NCI-H2029 treated with DMSO at 0.1 percent for 48 hours (cell line): Measurements from ENCODE around the gene C4orf51.
"Not testable (repeated sequence)": the region's sequence is repeated elsewhere in the genome, so short reads cannot be mapped to it uniquely, and the experiment has no call there.

Experiments used
- DNase-seq: peaks from one replicate; lab custom pipeline; 2025; lab: John Stamatoyannopoulos, UW

C4orf51 gene

DNA sequence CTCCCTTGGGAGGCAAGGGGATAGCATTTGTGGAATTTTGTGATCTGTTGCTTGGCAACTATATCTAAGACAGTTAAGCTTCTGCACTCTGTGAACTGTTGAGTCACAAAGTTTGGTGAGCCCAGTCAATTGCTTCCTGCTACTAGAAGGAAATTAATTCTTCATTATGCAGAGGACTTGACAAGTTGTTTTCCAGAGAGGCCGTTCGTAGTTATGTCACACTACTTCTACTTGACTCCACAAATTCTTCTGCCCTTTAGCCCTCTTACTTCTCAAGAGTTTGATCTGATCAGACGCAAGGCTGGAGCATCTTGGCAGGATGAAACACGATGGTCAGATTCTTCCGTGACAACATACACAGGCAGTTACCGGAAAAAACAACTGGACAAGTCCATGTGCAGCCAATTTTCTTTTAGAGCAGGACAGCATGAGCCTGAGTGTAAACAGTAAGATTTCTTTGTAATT, at the start of gene C4orf51:
TSS of gene C4orf51 (plus strand) at position 156 of the 465 bp plus-strand sequence. CDS start at position 214, 58 bp downstream.
- peak; percentile 13 for DNase-seq

DNA sequence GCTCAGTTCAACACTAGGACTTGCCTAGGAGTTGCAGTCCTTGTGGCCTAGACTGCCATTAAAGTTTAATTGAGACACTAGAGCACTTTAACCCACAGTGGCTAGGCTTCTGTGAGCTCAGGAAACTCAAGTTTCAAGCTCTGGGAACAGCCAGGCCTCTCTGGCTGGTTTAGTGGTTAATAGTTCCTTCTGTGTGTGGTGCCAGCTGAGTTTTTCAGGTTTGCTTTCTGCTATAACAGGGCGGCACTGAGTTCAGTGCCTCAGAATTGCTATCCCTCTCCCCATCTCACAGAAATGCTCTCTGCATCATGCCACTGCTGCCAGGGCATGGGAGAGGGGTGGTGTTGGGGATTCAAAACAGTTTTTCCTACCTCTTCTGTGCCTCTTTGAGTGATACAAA, 44.8 kb upstream of the C4orf51 start:
- DNase-seq, result no peak

DNA sequence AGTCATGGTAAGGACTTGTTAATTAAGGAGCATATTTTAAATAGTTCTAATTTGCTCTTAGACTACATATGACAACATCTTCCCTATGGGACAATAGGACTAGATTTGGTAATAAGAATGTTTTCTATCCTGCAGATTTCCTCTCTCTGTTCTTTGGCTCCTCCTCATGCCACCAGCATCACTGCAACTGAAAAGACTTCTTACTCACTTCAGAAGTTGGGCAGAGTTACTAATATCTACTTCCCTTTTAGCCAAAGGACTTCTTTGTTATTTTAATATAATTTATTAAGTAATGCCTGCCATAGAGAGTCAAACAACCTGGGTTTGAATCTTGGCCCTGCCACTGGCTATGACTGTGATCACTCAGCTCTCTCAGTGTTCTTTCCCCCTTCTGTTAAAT, 44.3 kb upstream of the C4orf51 start:
- no peak for DNase-seq

DNA sequence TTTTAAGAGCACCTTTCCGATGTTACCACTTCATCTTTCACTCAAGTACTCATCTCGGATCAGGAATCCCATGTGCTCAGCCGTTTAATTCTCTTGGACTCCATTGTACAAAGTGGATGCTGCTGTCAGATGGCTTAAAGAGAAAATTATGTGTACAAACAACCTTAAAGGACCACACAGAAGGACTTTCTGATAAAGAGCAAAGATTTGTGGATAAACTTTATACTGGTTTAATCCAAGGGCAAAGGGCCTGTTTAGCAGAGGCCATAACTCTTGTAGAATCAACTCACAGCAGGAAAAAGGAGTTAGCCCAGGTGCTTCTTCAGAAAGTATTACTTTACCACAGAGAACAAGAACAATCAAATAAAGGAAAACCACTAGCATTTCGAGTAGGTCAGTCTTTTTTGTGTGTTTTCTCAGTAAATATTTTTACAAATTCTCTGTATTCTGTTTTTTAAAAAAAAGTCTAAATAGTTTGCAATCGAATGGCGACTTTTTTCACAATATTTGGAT, 40.7 kb upstream of the C4orf51 start:
- DNase-seq, result no peak

DNA sequence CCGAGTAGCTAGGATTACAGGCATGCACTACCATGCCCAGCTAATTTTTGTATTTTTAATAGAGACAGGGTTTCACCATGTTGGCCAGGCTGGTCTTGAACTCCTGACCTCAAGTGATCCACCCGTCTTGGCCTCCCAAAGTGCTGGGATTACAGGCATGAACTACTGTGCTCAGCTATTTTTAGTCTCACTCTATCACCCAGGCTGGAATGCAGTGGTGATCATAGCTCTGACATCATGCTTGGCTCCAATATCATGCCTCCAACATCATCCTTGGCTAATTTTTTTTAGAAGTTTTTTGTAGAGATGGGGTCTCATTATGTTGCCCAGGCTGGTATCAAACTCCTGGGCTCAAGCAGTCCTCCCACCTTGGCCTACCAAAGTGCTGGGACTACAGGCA, 39.7 kb upstream of the C4orf51 start:
- DNase-seq, result not testable (repeated sequence)

DNA sequence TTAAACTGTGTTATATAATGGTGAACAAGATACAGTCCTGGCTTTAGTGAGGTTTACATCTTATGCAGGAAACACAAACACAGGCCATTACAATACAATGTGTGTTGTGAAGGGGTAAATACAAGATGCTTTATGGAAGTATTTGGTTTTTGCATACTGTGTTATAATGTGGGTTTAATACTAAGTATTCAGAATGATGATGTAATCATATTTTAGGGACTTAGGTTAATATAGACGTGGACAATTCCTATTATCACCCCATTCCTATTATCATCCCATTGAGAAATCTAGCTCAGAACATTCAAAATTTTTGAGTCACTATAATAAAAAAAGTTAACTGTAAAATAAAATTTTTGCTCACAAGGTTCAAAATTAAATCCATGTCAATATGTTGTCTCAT, 36.7 kb upstream of the C4orf51 start:
- DNase-seq, result no peak

DNA sequence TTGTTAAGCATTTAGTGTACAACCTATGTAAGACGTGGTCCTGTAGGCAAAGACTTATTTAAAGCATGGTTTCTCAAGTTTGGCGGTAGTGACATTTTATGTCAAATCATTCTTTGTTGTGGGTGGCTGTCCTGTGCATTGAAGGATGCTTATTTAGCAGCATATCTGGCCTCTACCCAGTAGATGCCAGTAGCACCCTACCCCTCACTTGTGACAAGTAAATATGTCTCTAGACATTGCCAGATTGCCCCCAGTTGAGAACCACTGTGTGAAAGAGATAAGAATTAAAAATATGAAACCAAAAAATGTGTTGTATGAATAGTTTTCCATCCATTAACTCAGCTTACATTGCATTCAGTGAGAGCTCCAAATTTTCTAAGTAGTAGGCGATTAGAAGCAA, 35.2 kb upstream of the C4orf51 start:
- no peak for DNase-seq

DNA sequence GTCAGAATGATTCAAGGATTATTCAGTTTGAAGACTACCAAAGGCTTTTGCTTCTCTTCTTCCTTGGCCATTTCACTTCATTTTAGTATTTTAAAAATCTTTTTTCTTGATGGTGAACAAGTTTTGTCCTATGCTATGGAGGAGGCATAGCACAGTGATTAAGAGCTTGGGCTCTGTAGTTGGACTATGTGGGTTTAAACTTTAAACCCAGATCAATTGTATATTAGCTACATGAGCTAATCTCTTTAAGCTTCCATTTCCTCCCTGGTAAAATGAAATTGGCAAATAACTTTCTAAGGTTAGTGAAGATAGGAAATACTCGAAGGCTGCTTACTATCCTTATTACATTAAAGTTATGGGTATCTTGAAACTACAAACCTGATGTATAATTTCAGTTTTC, 23.8 kb upstream of the C4orf51 start:
- no peak for DNase-seq

DNA sequence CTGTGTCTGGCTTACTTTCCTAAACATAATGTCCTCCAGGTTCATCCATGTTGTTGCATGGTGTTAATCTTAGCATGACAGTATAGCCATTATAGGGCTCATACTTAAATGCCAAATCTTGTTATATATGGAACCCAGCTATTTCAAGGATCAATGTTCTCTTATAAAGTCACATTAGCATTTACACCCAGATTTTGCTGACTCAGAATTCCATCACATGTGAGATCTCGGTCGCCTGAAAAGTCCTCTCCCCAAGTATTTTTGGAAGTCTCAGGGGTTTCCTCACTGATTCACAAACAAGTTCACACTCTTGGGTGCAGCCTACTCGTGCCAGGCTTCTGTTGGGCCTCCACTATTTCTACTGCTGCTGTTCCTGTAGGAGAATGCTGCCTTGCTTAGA, 19.9 kb upstream of the C4orf51 start:
- no peak for DNase-seq

DNA sequence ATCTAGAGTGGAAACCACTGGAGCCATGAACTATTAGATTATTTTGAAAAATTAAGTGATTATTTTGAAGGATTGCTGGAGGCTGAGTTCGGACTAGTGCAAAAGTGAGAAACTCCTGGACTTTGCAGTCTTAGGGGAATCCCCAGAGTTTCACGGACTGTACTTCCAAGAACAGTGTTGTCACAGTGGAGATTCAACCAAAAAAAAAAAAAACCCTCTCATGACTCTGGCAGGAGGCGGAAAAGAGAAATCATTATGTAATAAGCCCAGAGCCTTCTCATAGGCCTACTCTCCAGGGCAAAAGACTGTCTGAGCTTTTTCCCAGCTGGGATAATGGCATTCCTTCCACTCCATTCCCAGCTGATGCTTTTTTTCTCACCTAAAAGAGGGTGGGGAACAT, 16.8 kb upstream of the C4orf51 start:
- DNase-seq, result no peak

DNA sequence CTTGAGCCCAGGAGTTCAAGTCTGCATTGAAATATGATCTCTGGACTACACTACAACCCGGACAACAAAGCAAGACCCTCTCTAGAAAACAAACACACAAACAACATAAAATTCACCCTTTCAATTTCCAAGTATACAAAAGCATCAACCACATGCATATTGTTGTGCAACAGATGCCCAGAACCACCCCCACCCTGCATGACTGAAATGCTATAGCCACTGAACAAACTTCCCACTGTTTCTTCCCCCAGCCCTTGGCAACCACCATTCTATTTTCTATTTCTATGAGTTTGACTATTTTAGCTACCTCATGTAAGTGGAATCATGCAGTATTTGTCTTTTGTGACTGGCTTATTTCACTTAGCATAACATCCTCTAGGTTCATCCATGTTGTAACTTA, 14.2 kb upstream of the C4orf51 start:
- DNase-seq, result no peak

DNA sequence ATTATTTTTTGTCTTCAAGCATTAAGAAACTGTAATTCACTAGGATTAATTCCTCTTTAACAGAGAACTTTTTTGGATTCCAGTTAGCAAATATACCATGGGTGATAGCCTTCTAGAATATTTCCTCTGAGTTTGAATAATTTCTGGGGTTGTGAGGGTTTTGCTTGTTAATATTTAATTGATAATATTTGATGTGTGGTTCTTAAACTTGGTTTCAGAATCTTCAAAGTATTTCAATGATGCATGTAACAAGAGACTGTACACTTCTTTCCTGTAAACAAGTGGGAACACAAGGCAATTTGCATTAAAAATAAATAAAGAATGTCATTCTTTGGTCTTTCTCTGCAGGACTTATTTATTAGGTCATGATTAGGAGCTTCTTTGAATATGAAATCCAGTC, 9.5 kb upstream of the C4orf51 start:
- DNase-seq, result no peak

DNA sequence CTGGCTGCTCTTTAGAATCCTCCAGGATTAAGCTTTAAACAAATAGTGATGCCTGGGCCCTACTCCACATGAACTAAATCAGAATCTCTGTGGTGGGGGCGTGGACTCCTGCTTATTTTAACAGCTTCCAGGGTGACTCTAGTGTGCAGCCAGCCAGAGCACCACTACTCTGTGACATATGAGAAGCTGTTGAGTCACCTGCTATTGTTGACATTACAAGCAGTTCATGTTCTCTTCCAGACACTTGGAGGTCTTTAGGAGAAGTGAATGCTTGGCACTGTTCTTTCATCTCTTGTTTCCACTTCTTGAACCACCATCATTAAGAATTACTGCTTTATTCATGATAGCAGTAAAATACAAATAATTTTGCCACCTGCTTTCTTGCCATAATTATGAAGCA, 426 bp upstream of the C4orf51 start:
- DNase-seq, result peak; percentile 82

DNA sequence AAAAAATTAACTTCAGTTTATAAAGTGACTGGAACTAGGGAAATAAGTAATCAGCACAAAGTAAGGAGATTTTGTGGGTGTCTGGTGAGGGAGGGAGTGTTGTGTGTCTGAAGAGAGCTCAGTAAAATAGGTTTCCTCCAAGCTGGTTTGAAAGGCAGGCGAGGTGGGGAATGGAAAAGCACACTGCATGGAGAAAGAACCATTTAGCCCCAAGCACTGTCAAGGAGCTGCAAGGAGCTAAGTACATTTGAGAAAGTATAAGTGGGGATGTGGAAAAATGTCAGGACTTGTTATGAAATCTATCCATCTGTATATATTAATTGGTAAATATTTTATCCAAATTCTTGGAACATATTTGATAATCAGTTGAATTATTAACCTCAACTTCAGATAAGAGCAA, 956 bp downstream of the C4orf51 start:
- DNase-seq, result no peak

DNA sequence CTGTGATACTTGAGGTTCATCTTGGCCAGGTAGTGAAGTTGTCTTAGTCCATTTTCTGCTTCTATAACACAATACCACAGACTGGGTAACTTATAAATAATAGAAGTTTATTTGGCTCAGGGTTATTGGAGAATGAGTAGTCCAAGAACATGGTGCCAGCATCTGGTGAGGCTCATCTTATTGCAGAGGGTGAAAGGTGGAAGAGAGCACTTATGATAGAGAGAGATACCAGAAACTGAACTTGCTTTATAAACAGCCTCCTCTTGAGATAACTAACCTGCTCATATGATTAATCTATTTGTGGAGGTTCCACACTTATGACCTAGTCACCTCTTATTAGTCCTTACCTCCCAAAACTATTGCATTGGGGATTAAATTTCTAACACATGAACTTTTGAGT, 1.6 kb downstream of the C4orf51 start:
- DNase-seq, result no peak

DNA sequence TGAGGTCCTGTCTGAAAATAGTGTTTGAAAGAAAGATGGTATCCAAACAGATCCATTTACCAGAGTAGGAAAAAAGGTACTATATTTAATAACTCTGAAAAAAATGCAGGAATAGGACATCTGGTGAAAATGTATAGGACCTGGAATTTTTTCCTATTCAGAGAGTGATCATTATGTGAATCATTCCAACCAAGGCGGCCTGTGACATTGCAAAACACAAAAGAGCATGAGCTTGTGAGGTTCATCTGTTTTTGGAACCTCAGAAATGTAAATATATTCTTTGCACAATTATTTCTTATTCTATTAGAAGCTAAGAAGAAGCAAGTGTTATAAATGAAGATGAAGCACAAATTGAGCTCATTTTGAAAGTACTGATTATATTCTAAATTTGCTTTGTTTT, 2.0 kb downstream of the C4orf51 start:
- DNase-seq, result no peak

DNA sequence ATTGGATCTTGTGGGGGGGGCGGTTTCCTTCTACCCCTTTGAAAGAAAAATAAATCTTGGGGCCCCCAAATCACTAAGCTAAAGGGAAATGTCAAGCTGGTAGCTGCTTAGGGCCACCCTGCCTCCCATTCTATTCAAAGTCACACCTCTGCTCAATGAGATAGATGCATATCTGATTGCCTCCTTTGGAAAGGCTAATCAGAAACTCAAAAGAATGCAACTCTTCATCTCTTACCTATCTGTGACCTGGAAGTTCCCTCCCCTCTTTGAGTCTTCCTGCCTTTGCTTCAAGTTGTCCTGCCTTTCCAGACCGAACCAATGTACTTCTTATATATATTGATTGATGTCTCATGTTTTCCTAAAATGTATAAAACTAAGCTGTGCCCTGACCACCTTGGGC, 7.0 kb downstream of the C4orf51 start:
- DNase-seq, result no peak

DNA sequence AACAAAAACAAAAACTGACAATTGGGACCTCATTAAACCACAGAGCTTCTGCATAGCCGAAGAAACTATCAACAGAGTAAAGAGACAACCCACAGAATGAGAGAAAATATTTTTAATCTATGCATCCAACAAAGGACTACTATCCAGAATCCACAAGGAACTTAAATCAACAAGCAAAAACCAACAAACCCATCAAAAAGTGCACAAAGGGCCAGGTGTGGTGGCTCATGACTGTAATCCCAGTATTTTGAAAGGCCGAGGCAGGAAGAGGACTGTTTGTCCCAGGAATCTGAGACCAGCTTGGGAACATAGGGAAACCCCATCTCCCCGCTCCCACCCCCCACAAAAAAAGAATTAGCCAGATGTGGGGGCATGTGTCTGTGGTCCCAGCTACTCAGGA, 10.7 kb downstream of the C4orf51 start:
- DNase-seq, result no peak

DNA sequence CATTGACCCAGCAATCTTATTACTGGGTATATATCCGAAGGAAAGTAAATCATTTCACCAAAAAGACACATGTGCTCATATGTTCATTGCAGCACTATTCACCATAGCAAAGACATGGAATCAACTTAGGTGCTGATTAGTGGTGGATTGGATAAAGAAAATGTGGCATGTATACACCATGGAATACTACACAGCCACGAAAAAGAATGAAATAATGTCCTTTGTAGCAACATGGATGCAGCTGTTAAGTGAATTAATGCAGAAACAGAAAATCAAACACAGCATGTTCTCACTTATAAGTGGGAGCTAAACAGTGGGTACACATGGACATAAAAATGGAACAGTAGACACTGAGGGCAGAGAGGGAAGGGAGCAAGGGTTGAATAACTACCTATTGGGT, 11.5 kb downstream of the C4orf51 start:
- not testable (repeated sequence) for DNase-seq

DNA sequence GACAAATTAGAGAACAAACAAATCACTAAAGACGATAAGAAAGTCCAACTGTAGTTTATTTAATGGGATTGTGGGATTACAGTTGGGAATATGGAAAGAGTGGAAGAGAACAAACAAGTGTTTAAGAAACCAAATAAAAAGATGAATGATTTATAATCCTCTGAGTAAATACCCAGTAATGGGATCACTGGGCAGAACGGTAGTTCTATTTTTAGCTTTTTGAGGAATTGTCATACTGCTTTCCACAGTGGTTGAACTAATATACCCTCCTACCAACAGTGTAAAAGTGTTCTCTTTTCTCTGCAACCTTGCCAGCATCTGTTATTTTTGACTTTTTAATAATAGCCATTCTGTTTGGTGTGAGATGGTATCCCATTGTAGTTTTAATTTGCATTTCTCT, 15.0 kb downstream of the C4orf51 start:
- DNase-seq, result no peak

DNA sequence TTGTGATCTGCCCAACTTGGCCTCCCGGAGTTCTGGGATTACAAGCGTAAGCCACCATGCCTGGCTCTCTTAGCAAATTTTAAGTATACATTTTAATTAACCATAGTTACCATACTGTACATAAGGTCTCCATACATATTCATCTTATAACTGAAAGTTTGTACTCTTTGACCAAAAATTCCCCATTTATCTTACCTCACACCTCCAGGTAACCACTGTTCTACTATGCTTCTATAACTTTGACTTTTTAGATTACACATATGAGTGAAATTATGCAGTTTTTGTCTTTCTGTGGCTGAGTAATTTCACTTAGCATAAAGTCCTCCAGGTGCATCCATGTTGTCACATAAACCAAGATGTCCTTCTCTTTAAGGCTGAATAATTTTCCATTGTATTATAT, 17.4 kb downstream of the C4orf51 start:
- DNase-seq, result no peak

DNA sequence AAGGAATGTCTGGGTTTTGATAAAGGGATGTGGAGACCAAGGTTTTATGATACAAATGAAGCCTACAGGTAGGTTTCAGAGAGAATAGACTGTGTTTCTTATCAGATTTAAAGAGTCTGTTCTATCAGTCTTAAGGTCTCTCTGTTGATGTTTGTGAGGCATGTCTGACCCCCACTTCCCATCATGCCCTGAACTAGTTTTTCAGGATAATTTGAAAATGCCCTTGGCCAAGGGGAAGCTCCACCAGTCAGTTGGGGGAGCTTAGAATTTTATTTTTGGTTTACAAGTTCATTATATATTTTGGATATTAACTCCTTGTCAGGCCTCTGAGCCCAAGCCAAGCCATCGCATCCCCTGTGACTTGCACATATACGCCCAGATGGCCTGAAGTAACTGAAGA, 18.6 kb downstream of the C4orf51 start:
- DNase-seq, result no peak

DNA sequence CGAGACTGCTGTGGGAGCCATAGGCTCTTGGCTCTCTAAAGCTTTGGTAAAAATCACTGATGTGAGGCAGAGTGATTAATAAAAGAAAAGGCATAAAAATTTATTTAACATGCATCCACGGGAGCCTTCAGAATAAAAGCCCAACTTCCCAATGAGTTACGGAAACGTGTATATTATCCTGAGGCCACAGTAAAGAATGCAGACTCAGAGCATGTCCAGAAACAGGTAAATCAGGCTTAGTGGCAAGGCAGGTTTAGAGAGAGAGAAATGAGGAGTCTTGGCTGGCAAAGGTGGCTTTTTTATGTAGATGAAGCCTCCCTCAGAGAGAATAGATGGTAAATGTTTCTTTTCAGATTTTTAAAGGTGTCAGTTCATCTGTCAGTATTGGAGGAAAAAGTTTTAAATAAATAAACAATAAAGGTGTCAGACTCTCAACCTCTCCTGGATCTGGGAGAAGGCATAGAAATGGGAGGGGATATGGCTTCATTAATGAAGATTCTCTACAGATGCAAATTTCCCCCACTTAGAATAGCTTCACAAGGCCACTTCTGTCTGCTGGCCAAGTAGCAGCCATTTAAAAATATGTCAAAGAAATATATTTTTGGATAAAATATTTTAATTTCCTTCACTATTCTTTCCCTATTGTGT, 24.0 kb downstream of the C4orf51 start:
- DNase-seq, result no peak

DNA sequence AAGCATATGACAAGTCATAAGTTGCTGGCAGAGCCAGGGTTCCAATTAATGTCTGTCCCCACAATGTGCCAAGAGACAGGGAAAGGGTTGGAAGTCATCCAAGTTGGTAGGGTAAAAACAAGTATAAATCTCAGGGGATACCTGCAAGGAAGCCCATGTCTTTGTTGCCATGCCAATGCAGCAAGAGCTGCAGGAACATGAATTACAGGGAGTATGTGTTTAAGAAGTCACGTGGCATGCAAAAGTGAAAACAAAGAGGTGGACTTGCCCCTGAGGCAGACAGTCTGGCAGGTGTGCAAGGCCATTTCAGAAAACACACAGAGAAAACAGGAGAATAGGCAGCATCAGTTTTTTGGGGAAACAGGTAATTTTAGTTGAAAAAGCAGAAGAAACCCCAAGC, 29.4 kb downstream of the C4orf51 start:
- no peak for DNase-seq
